GM13977 (cell line): ENCODE data around the gene ROR1.

Experiments
- DNase-seq: peaks from one replicate; pipeline ENCODE4 v3.0.0; 2012; ENCODE audit warnings: low spot score
- CTCF ChIP-seq: IDR thresholded peaks from 2 replicates; pipeline ENCODE4 v1.5.1; 2012; ENCODE audit warnings: mild to moderate bottlenecking, control low read depth; ENCODE audit not compliant: insufficient read depth; ENCODE audit errors: extremely low read depth, missing control alignments
- in situ Hi-C: fragments of 300-500 bp; cut with MboI; formaldehyde crosslinking; loops from one replicate; pipeline ENCODE4 v1.12.0; 2022; ENCODE audit warnings: low sequenced_read_pairs, low pct_unique_long_range_greater_than_20kb, mixed read lengths, inconsistent platforms; ENCODE audit not compliant: unreplicated experiment

ROR1 gene

GRCh38 chr1:63918418-63918945 lies 144.7 kb downstream of the ROR1 start:
- DNase-seq, result no peak
- in situ Hi-C loops, result loop anchor here (25.0 kb wide), 1 partner anchor 306 kb away; no protein-coding TSS in a partner anchor
- no peak for TF ChIP-seq CTCF

GRCh38 chr1:63920154-63921117 lies 146.6 kb downstream of the ROR1 start:
- in situ Hi-C loops, result loop anchor here (25.0 kb wide), 1 partner anchor 308 kb away; no protein-coding TSS in a partner anchor
- DNase-seq, result no peak
- TF ChIP-seq CTCF, result peak; percentile 16

DNA sequence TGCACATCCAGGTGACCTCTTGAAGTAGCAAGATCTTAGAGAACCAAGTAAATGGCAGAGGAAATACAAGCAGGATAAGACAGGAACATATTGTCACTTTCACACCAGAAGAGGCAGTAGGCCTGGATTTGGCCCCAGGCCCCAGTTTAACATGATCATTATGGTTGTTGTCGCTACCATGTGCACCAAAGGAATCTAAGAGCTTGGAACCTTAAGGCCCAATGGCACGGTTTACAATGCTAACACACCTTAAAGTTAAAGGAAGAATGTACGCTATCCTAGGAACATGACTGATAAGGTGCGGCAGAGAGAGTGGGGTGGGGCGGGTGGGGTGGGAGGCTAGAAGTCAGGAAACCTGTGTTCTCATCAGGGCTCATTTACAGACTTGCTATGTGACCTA lies 147.5 kb downstream of the ROR1 start:
- TF ChIP-seq CTCF, result no peak
- in situ Hi-C loops, result loop anchor here (25.0 kb wide), 1 partner anchor 309 kb away; no protein-coding TSS in a partner anchor

GRCh38 chr1:63921802-63922201 lies 148.0 kb downstream of the ROR1 start:
- no peak for DNase-seq
- no peak for TF ChIP-seq CTCF
- in situ Hi-C loops, result loop anchor here (25.0 kb wide), 1 partner anchor 310 kb away; no protein-coding TSS in a partner anchor

More for the DNA sequence above, 147.5 kb downstream of the ROR1 start:
- no peak for DNase-seq

GRCh38 chr1:63922848-63923247 lies 149.0 kb downstream of the ROR1 start:
- DNase-seq, result no peak
- in situ Hi-C loops, result loop anchor here (25.0 kb wide), 1 partner anchor 311 kb away; no protein-coding TSS in a partner anchor
- no peak for TF ChIP-seq CTCF

- DNase-seq, result no peak
- no peak for TF ChIP-seq CTCF
- in situ Hi-C loops, result loop anchor here (25.0 kb wide), 1 partner anchor 311 kb away; no protein-coding TSS in a partner anchor
Measured at GRCh38 chr1:63923302-63923701, 149.5 kb downstream of the ROR1 start.
